Right ventricle myocardium superior (tissue), 1 donor: ENCODE measurements around the gene VAV3. TPM values are rescaled to one million over a fixed set of nuclear protein-coding genes. Genes with fewer than 3 reads are reported as not detected.
"Not testable (repeated sequence)": the region's sequence is repeated elsewhere in the genome, so short reads cannot be mapped to it uniquely, and the experiment has no call there.

Experiments
- ATAC-seq: fragments of 200-7000 bp; cut with Tn5 transposase; one replicate; pipeline ENCODE4 v1.9.1; 2020; ENCODE audit warnings: mild to moderate bottlenecking; ENCODE audit not compliant: poor library complexity
- DNase-seq: peaks from one replicate; pipeline ENCODE4 v3.0.0-alpha.2; 2020
- intact Hi-C: fragments of 100-400 bp; cut with DNase I; formaldehyde crosslinking; loops from one replicate; pipeline ENCODE4 v1.11.2; 2022
- long read RNA-seq: library from polyadenylated mRNA; unstranded; transcript quantifications from one replicate; pipeline ENCODE4 v2.0.0, GENCODE V29; 2021
- total RNA-seq: library from RNA; stranded (reverse); fragmentation: NEBNext Ultra II Directional; extraction: Animal tissue kit (Norgen Biotek cat#: 25700); gene quantifications from one replicate; pipeline ENCODE4 v1.2.1, GENCODE V29; 2021
- donor health status: DM: no; HTN: yes; CAD: no; lungs with severe emphysema.

Gene VAV3, protein sequence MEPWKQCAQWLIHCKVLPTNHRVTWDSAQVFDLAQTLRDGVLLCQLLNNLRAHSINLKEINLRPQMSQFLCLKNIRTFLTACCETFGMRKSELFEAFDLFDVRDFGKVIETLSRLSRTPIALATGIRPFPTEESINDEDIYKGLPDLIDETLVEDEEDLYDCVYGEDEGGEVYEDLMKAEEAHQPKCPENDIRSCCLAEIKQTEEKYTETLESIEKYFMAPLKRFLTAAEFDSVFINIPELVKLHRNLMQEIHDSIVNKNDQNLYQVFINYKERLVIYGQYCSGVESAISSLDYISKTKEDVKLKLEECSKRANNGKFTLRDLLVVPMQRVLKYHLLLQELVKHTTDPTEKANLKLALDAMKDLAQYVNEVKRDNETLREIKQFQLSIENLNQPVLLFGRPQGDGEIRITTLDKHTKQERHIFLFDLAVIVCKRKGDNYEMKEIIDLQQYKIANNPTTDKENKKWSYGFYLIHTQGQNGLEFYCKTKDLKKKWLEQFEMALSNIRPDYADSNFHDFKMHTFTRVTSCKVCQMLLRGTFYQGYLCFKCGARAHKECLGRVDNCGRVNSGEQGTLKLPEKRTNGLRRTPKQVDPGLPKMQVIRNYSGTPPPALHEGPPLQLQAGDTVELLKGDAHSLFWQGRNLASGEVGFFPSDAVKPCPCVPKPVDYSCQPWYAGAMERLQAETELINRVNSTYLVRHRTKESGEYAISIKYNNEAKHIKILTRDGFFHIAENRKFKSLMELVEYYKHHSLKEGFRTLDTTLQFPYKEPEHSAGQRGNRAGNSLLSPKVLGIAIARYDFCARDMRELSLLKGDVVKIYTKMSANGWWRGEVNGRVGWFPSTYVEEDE
- total RNA-seq: 1.6 TPM
- long read RNA-seq: 0 reads

GRCh38 chr1:107965110-107965991, at the start of gene VAV3:
Gene VAV3, minus strand, starts transcription at chr1:107965180. Its CDS starts 311 bp downstream, at chr1:107964869.
- intact Hi-C loops: no loop called here
- DNase-seq (peak; percentile 92), ATAC-seq (peak; percentile 80)

DNA sequence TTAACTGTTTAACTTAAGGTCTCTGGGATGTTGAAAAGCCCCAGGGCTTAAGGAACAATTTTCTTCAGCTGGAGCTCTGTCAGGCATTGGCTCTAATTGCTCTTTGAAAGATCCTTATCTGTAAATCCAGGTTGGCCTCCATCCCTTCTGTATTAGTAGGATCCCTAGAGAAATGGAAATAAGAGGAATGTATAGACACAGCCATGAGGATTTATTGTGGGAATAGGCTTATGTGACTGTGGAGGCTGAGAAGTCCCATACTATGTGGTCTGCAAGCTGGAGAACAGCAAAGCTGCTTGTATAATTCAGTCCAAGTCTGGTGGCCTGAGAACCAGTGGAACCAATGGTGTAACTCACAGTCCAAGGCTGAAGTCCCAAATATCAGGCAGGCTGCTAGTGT, 47.6 kb upstream of the VAV3 start:
- intact Hi-C loops: no loop called here
- DNase-seq: no peak
- no peak for ATAC-seq

DNA sequence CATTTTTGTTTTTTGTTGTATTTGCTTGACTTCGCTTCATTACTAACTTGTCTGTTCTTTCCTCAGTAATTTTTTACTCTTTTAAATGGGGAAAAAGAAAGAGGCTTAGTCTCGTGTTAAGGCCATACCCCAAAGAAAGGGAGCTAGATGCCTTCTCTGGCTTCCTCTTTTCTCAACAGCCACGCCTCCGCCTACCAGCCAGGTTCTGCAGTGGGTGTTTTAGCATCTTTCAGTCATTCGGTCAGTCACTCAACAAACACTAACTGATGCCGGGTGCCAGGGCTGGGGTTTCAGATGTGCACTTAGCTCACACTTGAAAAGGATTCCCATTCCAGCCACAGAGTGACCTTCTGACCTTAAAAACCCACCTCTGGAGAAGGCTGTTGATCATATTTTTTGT, 46.3 kb upstream of the VAV3 start:
- no peak for DNase-seq
- intact Hi-C loops: no loop called here
- ATAC-seq: no peak

DNA sequence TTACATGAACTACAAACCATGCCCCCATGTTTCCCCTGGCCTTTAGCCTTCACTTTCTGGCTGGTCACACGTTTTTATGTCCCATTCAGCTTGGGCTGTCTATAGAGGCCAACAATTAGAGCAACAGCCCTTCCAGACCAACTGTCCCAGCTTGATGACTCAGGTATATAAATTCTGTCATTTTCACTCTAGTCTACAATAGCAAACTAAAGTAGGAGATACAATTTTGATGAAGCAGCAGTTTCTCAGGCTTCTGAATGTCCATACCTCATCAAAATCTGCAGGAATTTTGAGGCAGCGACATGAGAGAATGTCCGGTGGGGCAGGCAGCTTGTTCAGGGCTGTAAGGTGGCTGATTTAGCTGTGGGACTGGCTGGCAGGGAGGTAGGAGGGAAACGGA, 45.6 kb upstream of the VAV3 start:
- intact Hi-C loops: no loop called here
- no peak for DNase-seq
- no peak for ATAC-seq

DNA sequence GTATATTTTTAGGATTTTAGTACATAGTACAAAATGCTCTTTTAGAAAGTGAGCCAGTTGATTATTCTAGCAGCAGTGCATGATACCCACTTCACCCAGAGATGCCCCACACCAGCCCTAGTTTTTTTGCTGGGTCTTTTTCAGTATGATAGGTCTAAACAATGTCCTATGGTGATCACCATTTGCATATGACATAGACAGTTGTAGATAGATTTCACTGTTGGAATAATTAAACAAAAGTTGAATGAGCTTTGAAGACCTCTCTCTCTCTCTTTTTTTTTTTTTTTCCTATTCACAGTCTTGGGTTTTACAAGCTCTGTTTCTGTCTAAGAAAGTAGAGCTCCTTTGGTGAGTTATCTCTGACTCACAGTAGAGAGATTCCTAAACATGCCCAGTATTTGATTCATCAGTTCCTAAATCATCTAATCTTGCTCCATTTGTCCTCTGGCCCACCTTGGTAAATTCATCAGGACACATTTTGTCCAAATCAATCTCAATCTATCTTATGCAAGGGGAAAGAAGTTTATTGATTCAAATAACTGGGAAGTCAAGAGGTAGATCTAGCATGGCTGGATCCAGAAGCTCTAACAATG, 44.7 kb upstream of the VAV3 start:
- ATAC-seq (no peak), DNase-seq (no peak)
- intact Hi-C loops: no loop called here

DNA sequence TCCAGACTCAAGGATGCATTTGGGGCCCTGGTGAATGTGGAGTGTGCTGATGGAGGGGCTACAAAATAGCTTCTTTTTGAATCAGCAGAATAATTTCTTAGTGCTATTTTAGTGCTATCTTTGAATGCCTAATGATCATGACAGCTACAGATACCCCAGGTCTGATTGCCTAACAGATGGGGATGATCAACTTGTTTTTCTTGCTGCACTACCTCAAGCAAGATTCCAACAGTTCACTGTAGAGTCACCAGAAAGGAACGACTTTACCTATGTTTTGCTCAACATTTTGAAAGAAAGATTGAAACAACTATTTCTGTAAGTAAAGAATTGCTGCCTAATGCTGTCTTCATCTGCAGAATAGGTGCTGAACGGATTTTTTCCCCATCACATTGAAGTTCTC, 42.6 kb upstream of the VAV3 start:
- no peak for ATAC-seq
- no peak for DNase-seq
- intact Hi-C loops: no loop called here

GRCh38 chr1:108007070-108007469, 42.1 kb upstream of the VAV3 start:
- intact Hi-C loops: no loop called here
- ATAC-seq (no peak), DNase-seq (no peak)

DNA sequence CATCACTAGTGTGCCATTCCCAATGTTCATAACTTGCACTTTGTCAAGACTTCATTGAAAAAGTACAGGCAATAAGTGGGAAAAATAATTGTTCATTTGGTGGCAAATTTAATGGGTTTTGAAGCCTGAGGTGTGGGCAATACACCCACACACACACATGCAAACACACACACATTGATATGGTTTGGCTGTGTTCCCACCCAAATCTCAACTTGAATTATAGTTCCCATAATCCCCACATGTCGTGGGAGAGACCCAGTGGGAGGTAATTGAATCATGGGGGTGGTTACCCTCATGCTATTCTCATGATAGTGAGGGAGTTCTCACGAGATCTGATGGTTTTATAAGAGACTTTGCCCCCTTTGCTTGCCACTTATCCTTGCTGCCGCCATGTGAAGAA, 39.9 kb upstream of the VAV3 start:
- intact Hi-C loops, ATAC-seq, DNase-seq: not testable (repeated sequence)

GRCh38 chr1:108000620-108001111, 35.7 kb upstream of the VAV3 start:
- ATAC-seq: no peak
- DNase-seq: peak; percentile 75
- intact Hi-C loops: no loop called here

DNA sequence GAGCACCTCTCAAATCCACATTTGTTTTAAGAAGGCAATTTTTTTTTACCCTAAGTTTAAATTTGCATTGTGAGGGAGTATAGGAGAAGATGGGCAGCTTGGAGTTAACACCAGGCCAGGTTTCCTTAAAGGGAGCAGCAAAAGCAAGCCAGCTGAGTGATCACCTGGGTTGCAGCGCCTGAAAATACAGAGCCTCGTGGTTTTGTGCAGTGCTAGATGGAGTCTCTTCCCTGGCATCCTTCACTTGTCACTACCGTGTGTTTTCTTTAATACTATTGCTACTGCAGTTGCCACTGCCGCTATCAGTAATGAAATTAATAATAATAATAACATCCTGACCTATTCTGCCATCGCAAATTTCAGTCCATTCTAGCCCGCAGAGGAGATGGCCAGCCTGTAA, 35.2 kb upstream of the VAV3 start:
- no peak for ATAC-seq
- intact Hi-C loops: no loop called here

GRCh38 chr1:107997866-107998265, 32.9 kb upstream of the VAV3 start:
- DNase-seq (no peak), ATAC-seq (no peak)
- intact Hi-C loops: no loop called here

More for the DNA sequence above, 35.2 kb upstream of the VAV3 start:
- no peak for DNase-seq

- intact Hi-C loops: no loop called here
Measured at GRCh38 chr1:107993920-107994319, 28.9 kb upstream of the VAV3 start.

DNA sequence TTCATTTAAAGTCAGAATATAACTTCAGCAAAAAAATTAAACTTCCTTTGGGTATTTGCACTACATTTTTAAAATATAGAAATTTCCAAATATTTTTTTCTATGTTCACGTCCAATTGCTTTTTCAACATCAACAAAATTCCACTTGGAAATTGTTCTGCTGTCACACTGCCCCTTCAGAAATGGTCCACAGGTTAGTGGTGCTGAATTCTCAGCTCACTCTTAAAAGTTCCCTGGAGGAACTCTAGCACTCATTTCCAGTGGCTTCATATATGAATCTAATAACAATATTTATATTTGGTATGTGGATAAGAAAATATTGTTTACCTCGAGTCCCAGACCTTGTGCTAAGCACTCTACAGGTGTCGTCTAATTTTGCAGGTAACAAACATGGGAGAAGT, 27.4 kb upstream of the VAV3 start:
- DNase-seq (no peak), ATAC-seq (no peak)
- intact Hi-C loops: no loop called here

More at GRCh38 chr1:107993920-107994319, 28.9 kb upstream of the VAV3 start:
- DNase-seq: no peak
- ATAC-seq: no peak

- intact Hi-C loops: no loop called here
- no peak for ATAC-seq
- no peak for DNase-seq
Measured at GRCh38 chr1:107991371-107992066, 26.5 kb upstream of the VAV3 start.

- no peak for ATAC-seq
- intact Hi-C loops: no loop called here
- no peak for DNase-seq
Measured at GRCh38 chr1:107990606-107991005, 25.6 kb upstream of the VAV3 start.

DNA sequence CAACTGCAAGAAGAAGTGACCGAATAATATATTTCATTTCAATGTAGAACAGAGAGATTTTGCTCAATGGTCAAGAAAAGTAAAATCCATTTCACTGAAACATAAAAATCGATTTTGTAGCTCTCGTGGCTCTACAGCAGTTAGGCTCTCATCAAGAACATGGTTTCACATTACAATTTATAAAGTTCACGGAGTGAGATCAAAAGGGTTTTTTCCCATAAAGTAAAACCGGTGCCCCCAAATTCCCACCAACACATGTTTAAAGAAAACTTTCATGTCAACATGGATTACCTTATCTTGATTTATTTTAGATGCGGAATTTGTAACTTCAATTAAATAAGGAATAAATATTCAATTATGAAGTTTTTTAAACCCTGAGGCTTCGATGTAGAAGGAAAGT, 16.3 kb upstream of the VAV3 start:
- DNase-seq (no peak), ATAC-seq (no peak)
- intact Hi-C loops: no loop called here

- DNase-seq: no peak
- intact Hi-C loops: no loop called here
- ATAC-seq: no peak
Measured at GRCh38 chr1:107979926-107980325, 14.9 kb upstream of the VAV3 start.

DNA sequence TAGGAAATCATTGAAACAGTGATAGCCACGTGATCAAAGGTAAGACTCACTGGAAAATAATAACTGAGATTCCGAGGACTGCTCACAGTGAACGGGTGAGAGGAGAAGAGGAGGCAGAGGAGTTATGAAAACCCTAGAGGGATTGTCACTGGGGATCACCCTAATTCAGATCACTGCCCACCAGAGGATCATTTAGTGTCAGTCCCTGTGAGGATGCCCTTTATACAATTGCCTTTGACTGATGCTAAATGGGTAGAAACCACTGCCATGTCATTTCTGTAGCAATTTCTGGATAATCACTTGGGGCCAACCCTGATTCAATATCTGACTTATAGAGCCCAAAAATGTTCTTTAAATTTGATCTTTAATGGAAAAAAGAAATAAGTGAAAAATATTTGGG, 14.1 kb upstream of the VAV3 start:
- ATAC-seq (no peak), DNase-seq (no peak)
- intact Hi-C loops: no loop called here
